Keratinocyte (primary cell): Measurements from ENCODE around the gene TTYH1. TPM values are rescaled to one million over a fixed set of nuclear protein-coding genes. Genes with fewer than 3 reads are reported as not detected.

Experiments used
- DNase-seq: peaks from one replicate; pipeline ENCODE4 v3.0.0-alpha.2; 2011; ENCODE audit warnings: low read depth, missing footprints, low spot score
- FAIRE-seq: peaks from 2 replicates; lab custom pipeline; 2011; peaks lifted over from hg19 to GRCh38; lab: Jason Lieb, UNC
- H2AFZ ChIP-seq: 2 replicates; pipeline ENCODE4 v1.6.0; 2012; ENCODE audit warnings: low read length, control low read depth, inconsistent platforms; ENCODE audit not compliant: control insufficient read depth
- H3K27ac ChIP-seq: 2 replicates; pipeline ENCODE4 v1.5.1; 2011; ENCODE audit warnings: low read length; ENCODE audit not compliant: control insufficient read depth, insufficient read depth
- H3K27me3 ChIP-seq: 3 replicates; pipeline ENCODE4 v1.6.0; 2011; ENCODE audit warnings: low read length; ENCODE audit not compliant: control insufficient read depth, insufficient read depth; ENCODE audit errors: extremely low read depth
- H3K36me3 ChIP-seq, 2 experiments: 2 replicates in 1 of 2; 3 replicates in 1 of 2; pipeline ENCODE4 v1.5.1; 2011; ENCODE audit warnings: low read length in 2 of 2, mild to moderate bottlenecking in 1 of 2; ENCODE audit not compliant: control insufficient read depth in 2 of 2, insufficient read depth in 2 of 2; ENCODE audit errors: extremely low read depth in 1 of 2
- H3K4me1 ChIP-seq: 3 replicates; pipeline ENCODE4 v1.5.1; 2011; ENCODE audit warnings: low read length; ENCODE audit not compliant: control insufficient read depth, insufficient read depth; ENCODE audit errors: extremely low read depth
- H3K4me2 ChIP-seq: 3 replicates; pipeline ENCODE4 v1.6.0; 2011; ENCODE audit warnings: low read depth, low read length; ENCODE audit not compliant: control insufficient read depth, insufficient read depth; ENCODE audit errors: extremely low read depth
- H3K4me3 ChIP-seq, 3 experiments: fragments of 200-600 bp in 1 of 3; sonication (generic) in 1 of 3; 2 replicates in 2 of 3; 3 replicates in 1 of 3; pipeline ENCODE4 v1.5.1; 2011 to 2016; ENCODE audit warnings: low read length in 3 of 3, mild to moderate bottlenecking in 3 of 3, control low read depth in 2 of 3, inconsistent platforms in 1 of 3, low read depth in 1 of 3, mixed read lengths in 1 of 3, mixed run types in 1 of 3, moderate library complexity in 1 of 3; ENCODE audit not compliant: control insufficient read depth in 2 of 3, insufficient read depth in 2 of 3; ENCODE audit errors: extremely low read depth in 1 of 3
- H3K79me2 ChIP-seq: 2 replicates; pipeline ENCODE4 v1.6.0; 2012; ENCODE audit warnings: low read length; ENCODE audit not compliant: control insufficient read depth, insufficient read depth
- H3K9ac ChIP-seq: 3 replicates; pipeline ENCODE4 v1.6.0; 2011; ENCODE audit warnings: low read length; ENCODE audit not compliant: control insufficient read depth, insufficient read depth; ENCODE audit errors: extremely low read depth
- H3K9me1 ChIP-seq: 3 replicates; pipeline ENCODE4 v1.6.0; 2011; ENCODE audit warnings: low read length; ENCODE audit not compliant: control insufficient read depth, insufficient read depth; ENCODE audit errors: extremely low read depth
- H3K9me3 ChIP-seq: 2 replicates; pipeline ENCODE4 v1.5.1; 2012; ENCODE audit warnings: low read depth, low read length; ENCODE audit not compliant: control insufficient read depth
- H4K20me1 ChIP-seq: 3 replicates; pipeline ENCODE4 v1.6.0; 2011; ENCODE audit warnings: low read length; ENCODE audit not compliant: control insufficient read depth, insufficient read depth; ENCODE audit errors: extremely low read depth
- CTCF ChIP-seq, 3 experiments: IDR thresholded peaks in 1 of 3; conservative IDR thresholded peaks in 1 of 3; optimal IDR thresholded peaks in 1 of 3; 2 replicates in 2 of 3; 3 replicates in 1 of 3; pipeline versions ENCODE3 to v1.5.1; 2011; ENCODE audit warnings: low read length in 3 of 3, mild to moderate bottlenecking in 3 of 3, moderate library complexity in 2 of 3, control low read depth in 1 of 3, inconsistent platforms in 1 of 3; ENCODE audit not compliant: insufficient read depth in 2 of 3; ENCODE audit errors: extremely low read depth in 1 of 3
- EZH2 ChIP-seq: IDR thresholded peaks from one replicate; pipeline ENCODE4 v1.6.1; 2012; ENCODE audit warnings: inconsistent platforms, mild to moderate bottlenecking, low read length, moderate library complexity
- dilution Hi-C: fragments of 300-500 bp; cut with MboI; formaldehyde crosslinking; loops from one replicate; pipeline ENCODE4 v1.7.0; 2020; ENCODE audit warnings: low sequenced_read_pairs; ENCODE audit not compliant: extremely low pct_ligation_motif_present
- polyA plus RNA-seq, 5 experiments: library from polyadenylated mRNA; depleted of rRNA in 3 of 5; stranded (reverse) in 3 of 5; stranded (forward) in 1 of 5; unstranded in 1 of 5; fragments of >200 nt; gene quantifications; 1 replicate in 1 of 5; 2 replicates in 3 of 5; 3 replicates in 1 of 5; pipeline versions ENCODE4 v1.2.1 to v1.2.3, GENCODE V29; 2011 to 2012; ENCODE audit warnings: missing spikeins in 2 of 5, low read depth in 1 of 5, low replicate concordance in 1 of 5

The TTYH1 gene
- polyA plus RNA-seq, 1 donor (not counting 4 experiments of a cell fraction or from before 2014, with no cell fraction given) = 0.13 TPM

GRCh38 chr19:54433697-54434096 is 18.4 kb downstream of the TTYH1 start:
- Histone ChIP-seq H3K9ac (no peak overlapping the region), H3K9me1 (no peaks in the 10 kb centered on the region), H3K4me1 (peaks cover 19% of the 10 kb centered on the region), H4K20me1 (no peaks in the 10 kb centered on the region), H2AFZ (no peak overlapping the region), H3K4me2 (no peak overlapping the region), H3K27ac (no peak overlapping the region), H3K9me3 (no peaks in the 10 kb centered on the region), H3K36me3 (peaks cover 0 to 2% of the 10 kb centered on the region in 2 experiments), H3K79me2 (no peaks in the 10 kb centered on the region), H3K27me3 (peaks cover 17% of the 10 kb centered on the region), H3K4me3 (no peak overlapping the region)
- no peak for FAIRE-seq
- no peak for TF ChIP-seq EZH2
- TF ChIP-seq CTCF (optimal IDR thresholded peaks at IDR 0.05 in 1 of 3, IDR thresholded peaks at IDR 0.05 in 1 of 3, conservative IDR thresholded peaks at IDR 0.05 in 1 of 3; ENCODE audit: extremely low read depth in 1 of 3, insufficient read depth in 2 of 3, low read length in 3 of 3) = no peak
- no peak for DNase-seq
- dilution Hi-C loops = no loop called here

- peaks cover 0 to 3% of the 10 kb centered on the region in 2 experiments for H3K36me3 ChIP-seq
- H2AFZ ChIP-seq = no peak overlapping the region
- dilution Hi-C loops = no loop called here
- no peak overlapping the region for H3K4me3 ChIP-seq
- peaks cover 11% of the 10 kb centered on the region for H3K27me3 ChIP-seq
- no peak for TF ChIP-seq CTCF (optimal IDR thresholded peaks at IDR 0.05 in 1 of 3, IDR thresholded peaks at IDR 0.05 in 1 of 3, conservative IDR thresholded peaks at IDR 0.05 in 1 of 3; ENCODE audit: extremely low read depth in 1 of 3, insufficient read depth in 2 of 3, low read length in 3 of 3)
- TF ChIP-seq EZH2 = no peak
- H4K20me1 ChIP-seq = no peaks in the 10 kb centered on the region
- no peak overlapping the region for H3K27ac ChIP-seq
- H3K9me3 ChIP-seq = no peaks in the 10 kb centered on the region
- no peak overlapping the region for H3K4me2 ChIP-seq
- no peak for FAIRE-seq
- no peaks in the 10 kb centered on the region for H3K79me2 ChIP-seq
- peaks cover 19% of the 10 kb centered on the region for H3K4me1 ChIP-seq
- H3K9me1 ChIP-seq = no peaks in the 10 kb centered on the region
- DNase-seq = no peak
- no peak overlapping the region for H3K9ac ChIP-seq
Measured at GRCh38 chr19:54434112-54434872, 19.0 kb downstream of the TTYH1 start.
